Choroid plexus epithelial cell (primary cell): Measurements from ENCODE around the gene SPAG9.
"Not testable (repeated sequence)": the region's sequence is repeated elsewhere in the genome, so short reads cannot be mapped to it uniquely, and the experiment has no call there.

Source experiments
- DNase-seq: peaks from one replicate; pipeline ENCODE4 v3.0.0-alpha.2; 2010; ENCODE audit warnings: low read depth
- H3K4me3 ChIP-seq: 2 replicates; pipeline ENCODE4 v1.5.1; 2011; ENCODE audit warnings: low read depth, mild to moderate bottlenecking, control low read depth, low read length, moderate library complexity
- CTCF ChIP-seq: conservative IDR thresholded peaks from 2 replicates; pipeline ENCODE4 v1.5.1; 2011; ENCODE audit warnings: low read depth, mild to moderate bottlenecking, control low read depth, inconsistent platforms, low read length, moderate library complexity

Gene SPAG9

GRCh38 chr17:50944054-50944901 is 176.4 kb downstream of the SPAG9 start:
- peak overlapping the region; percentile 24 for H3K4me3 ChIP-seq
- peak; percentile 60 for DNase-seq

GRCh38 chr17:50943575-50943933 is 177.1 kb downstream of the SPAG9 start:
- no peak for DNase-seq
- H3K4me3 ChIP-seq, result no peak overlapping the region
- no peak for TF ChIP-seq CTCF

More at GRCh38 chr17:50944054-50944901, 176.4 kb downstream of the SPAG9 start:
- no peak for TF ChIP-seq CTCF

- H3K4me3 ChIP-seq, DNase-seq: not testable (repeated sequence)
These were observed 179.0 kb downstream of the SPAG9 start for GRCh38 chr17:50941676-50942048.

- H3K4me3 ChIP-seq, result no peak overlapping the region
- no peak for DNase-seq
- TF ChIP-seq CTCF, result no peak
These were observed 180.6 kb downstream of the SPAG9 start for GRCh38 chr17:50939795-50940684.

GRCh38 chr17:50939542-50939794 is 181.2 kb downstream of the SPAG9 start:
- no peak for TF ChIP-seq CTCF
- no peak for DNase-seq
- no peak overlapping the region for H3K4me3 ChIP-seq

- DNase-seq, result no peak
- H3K4me3 ChIP-seq, result no peak overlapping the region
- no peak for TF ChIP-seq CTCF
These were observed 181.7 kb downstream of the SPAG9 start for GRCh38 chr17:50938821-50939541.

- TF ChIP-seq CTCF, result no peak
- H3K4me3 ChIP-seq, result no peak overlapping the region
- no peak for DNase-seq
These were observed 184.7 kb downstream of the SPAG9 start for GRCh38 chr17:50935996-50936266.
